GM19463 (cell line): Measurements from ENCODE around the gene NYAP2.

ENCODE experiments used
- ATAC-seq: cut with Tn5 transposase; IDR thresholded peaks from one replicate; pipeline ENCODE4 v1.9.1; 2021; ENCODE audit warnings: mild to moderate bottlenecking, moderate library complexity; ENCODE audit not compliant: unreplicated experiment

Gene NYAP2

DNA sequence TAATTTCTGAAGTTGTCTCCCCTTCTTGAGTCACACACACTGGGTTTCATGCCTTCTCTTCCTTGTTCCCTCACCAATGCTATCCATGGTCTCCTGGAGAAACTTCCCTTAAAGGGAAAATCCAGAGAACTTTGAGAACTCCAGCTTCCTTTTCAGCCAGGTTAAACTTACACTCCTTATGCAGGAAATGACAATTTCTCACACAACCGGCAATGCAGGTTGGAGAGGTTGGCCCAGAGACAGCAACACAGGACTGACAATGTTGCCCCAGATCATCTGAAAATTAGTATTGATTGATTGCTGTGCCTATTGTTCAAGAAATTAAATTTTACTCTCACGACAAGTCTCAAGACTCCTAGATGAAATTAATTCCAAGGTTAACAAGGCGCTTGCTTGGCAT is 292.2 kb downstream of the NYAP2 start:
- ATAC-seq, result no peak

- ATAC-seq, result no peak
Observed at GRCh38 chr2:225693259-225693658, 293.7 kb downstream of the NYAP2 start.

- no peak for ATAC-seq
Observed at GRCh38 chr2:225694664-225695063, 295.2 kb downstream of the NYAP2 start.

- no peak for ATAC-seq
Observed at GRCh38 chr2:225697936-225698335, 298.4 kb downstream of the NYAP2 start.
